T-helper 2 cell treated with Interferon-gamma antibody and Interleukin-4, amounts not matched to agents 5 μg/mL and 100 μg/mL, for 36 hours (primary cell): ENCODE measurements around the gene SUN2.

Experiments
- DNase-seq: peaks from one replicate; pipeline ENCODE4 v3.0.0; 2021; ENCODE audit warnings: low spot score
- H3K27ac Mint-ChIP-seq: one replicate; pipeline ENCODE4 v1.8.0; 2021; ENCODE audit warnings: mild to moderate bottlenecking, mixed read lengths
- H3K27me3 Mint-ChIP-seq: one replicate; pipeline ENCODE4 v1.8.0; 2021; ENCODE audit warnings: low read depth, mixed read lengths
- H3K36me3 Mint-ChIP-seq: one replicate; pipeline ENCODE4 v1.8.0; 2021; ENCODE audit warnings: low read depth, mixed read lengths
- H3K4me1 Mint-ChIP-seq: one replicate; pipeline ENCODE4 v1.8.0; 2021; ENCODE audit warnings: low read depth, mixed read lengths
- H3K4me3 Mint-ChIP-seq: one replicate; pipeline ENCODE4 v1.8.0; 2022; ENCODE audit warnings: mild to moderate bottlenecking, moderate library complexity, mixed read lengths
- H3K9me3 Mint-ChIP-seq: one replicate; pipeline ENCODE4 v1.8.0; 2021; ENCODE audit warnings: mixed read lengths

The SUN2 gene

DNA sequence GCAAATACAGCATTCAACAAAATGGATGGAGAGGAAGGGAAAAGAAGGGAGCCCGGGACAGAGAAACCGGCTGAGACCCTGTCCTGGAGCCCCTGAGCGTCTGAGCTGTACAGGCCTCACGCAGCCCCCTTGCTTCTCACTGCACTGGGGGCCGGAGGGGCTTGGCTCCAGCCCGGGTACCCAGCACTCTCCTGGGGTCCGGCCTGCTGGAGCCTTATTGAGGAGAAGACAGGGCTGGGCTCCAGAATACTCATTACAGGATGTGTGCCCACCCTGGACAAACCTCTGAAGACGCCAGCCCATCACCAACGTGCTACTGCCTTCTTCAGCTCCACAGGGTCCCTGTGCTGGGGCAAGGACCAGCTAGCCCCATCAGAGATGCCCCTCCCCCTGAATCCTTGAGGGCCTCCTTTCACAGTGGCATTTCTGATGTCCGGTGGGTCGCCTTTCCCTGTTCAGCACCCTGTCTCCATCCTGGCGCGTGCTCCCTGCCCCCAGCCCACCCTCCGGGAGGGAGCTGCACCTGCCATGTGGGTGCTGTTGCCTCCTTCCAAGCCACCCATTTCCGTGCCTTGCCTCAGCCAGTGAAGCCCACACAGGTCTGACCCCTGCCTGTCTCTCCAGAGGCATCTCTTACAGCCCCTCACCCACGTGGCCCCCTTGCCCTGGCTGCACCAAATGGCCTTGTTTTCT lies 14.6 kb upstream of the SUN2 start:
- DNase-seq, result no peak
- no peaks in the 10 kb centered on the region for H3K36me3 Mint-ChIP-seq
- peaks cover 5% of the 10 kb centered on the region for H3K4me1 Mint-ChIP-seq
- H3K27ac Mint-ChIP-seq, result no peak overlapping the region
- H3K27me3 Mint-ChIP-seq, result no peaks in the 10 kb centered on the region
- no peaks in the 10 kb centered on the region for H3K9me3 Mint-ChIP-seq
- no peak overlapping the region for H3K4me3 Mint-ChIP-seq

DNA sequence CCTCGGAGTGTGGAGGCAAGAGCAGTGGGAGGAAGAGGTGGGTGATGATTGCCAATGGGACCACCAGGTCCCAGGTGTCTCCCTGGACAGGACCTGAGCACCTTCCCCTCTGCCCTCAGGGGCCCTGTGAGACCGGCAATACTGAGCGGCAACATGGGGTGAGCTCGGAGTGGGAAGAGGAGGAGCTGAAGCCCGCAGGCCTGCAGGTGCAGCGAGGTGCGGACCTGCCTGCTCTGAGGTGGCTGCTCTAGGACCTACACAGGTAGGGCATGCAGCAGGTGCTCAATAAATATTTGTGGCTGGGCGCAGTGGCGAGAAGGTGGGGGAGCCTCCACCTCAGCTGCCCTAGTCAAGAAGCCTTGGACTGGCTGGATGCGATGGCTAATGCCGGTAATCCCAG lies 12.2 kb upstream of the SUN2 start:
- Mint-ChIP-seq H3K27ac (no peak overlapping the region), H3K27me3 (no peaks in the 10 kb centered on the region), H3K4me3 (no peak overlapping the region), H3K4me1 (peaks cover 5% of the 10 kb centered on the region), H3K9me3 (no peaks in the 10 kb centered on the region), H3K36me3 (no peaks in the 10 kb centered on the region)
- DNase-seq, result no peak

DNA sequence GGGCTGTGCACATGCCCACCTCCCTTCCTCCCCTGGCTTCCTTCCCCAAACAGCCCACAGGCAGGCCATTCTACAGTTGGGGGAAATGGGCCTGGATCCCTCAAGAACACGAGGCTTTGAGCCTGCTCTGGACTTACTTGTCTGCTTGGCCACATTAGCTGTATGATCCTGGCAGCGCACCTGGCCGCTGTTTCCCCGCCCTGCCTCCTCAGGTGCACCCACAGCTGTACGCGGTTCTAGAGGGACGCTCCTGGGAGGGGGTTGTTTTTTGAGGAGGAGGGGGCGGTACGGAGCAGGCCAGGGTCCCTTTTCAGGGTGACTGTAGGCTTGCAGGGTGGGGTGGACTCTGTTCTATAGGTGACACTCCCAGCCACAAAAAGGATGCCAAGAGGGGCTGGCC lies 11.5 kb upstream of the SUN2 start:
- peaks cover 5% of the 10 kb centered on the region for H3K4me1 Mint-ChIP-seq
- H3K9me3 Mint-ChIP-seq, result no peaks in the 10 kb centered on the region
- no peak overlapping the region for H3K4me3 Mint-ChIP-seq
- DNase-seq, result no peak
- H3K36me3 Mint-ChIP-seq, result no peaks in the 10 kb centered on the region
- H3K27ac Mint-ChIP-seq, result no peak overlapping the region
- H3K27me3 Mint-ChIP-seq, result no peaks in the 10 kb centered on the region

DNA sequence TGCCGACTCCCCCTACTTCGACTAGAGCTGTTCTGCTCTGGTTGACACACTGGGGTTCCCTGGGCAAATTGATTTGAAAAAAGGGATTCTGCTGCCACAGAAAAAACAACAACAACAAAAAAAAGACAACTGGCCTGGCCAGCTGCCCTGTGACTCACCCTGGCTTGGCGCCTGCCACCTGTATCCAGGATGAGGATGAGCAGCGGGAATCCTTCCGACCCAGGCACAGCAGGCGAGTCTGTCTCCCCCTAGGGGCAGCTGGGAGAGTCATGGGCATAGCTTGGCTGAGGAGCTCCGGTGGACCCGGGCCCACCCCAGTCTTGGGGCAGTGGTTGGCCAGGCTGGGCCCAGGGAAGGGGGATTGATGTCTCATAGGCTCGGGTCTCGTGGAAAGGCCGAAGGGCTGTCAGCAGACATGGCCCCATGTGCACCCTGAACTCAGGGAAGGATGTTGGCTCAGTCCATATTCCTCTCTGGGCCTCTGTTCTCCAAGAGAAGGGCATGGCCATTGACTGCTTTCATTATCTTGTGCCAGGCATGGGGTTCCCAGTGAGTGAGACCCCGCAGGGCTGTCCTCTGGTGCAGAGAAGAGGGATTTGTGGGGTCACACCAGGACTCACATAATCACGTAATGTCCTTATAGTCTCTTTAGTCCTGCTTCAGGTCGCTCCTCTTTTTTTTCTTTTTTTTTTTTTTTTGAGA lies 10.4 kb upstream of the SUN2 start:
- Mint-ChIP-seq H3K4me1 (peaks cover 5% of the 10 kb centered on the region), H3K36me3 (no peaks in the 10 kb centered on the region), H3K27ac (no peak overlapping the region), H3K27me3 (no peaks in the 10 kb centered on the region), H3K9me3 (no peaks in the 10 kb centered on the region), H3K4me3 (no peak overlapping the region)
- DNase-seq, result no peak

DNA sequence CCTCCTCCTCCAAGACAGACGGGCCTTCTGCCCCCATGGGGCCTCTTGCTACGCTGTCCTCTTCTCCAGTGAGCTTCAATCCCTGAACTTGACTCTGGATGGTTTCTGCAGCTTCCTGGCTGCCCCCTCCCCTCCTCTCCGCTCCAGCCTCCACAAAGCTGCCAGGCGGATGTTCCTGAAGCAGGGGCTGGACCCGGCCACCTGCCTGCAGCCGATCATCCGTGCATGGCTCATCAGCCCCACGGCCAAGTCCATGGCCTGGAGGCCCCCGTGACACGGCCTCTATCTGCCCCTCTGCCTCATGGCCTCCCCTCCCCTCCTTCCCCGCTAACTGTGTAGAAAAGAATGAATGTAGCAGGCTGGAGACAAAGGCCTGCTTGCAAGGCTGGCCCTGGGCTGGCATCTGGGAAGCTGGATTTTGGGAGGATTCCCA lies 6.8 kb upstream of the SUN2 start:
- Mint-ChIP-seq H3K27ac (no peak overlapping the region), H3K27me3 (no peaks in the 10 kb centered on the region), H3K4me3 (no peak overlapping the region), H3K9me3 (no peaks in the 10 kb centered on the region), H3K36me3 (peaks cover 4% of the 10 kb centered on the region), H3K4me1 (peaks cover 19% of the 10 kb centered on the region)
- no peak for DNase-seq

DNA sequence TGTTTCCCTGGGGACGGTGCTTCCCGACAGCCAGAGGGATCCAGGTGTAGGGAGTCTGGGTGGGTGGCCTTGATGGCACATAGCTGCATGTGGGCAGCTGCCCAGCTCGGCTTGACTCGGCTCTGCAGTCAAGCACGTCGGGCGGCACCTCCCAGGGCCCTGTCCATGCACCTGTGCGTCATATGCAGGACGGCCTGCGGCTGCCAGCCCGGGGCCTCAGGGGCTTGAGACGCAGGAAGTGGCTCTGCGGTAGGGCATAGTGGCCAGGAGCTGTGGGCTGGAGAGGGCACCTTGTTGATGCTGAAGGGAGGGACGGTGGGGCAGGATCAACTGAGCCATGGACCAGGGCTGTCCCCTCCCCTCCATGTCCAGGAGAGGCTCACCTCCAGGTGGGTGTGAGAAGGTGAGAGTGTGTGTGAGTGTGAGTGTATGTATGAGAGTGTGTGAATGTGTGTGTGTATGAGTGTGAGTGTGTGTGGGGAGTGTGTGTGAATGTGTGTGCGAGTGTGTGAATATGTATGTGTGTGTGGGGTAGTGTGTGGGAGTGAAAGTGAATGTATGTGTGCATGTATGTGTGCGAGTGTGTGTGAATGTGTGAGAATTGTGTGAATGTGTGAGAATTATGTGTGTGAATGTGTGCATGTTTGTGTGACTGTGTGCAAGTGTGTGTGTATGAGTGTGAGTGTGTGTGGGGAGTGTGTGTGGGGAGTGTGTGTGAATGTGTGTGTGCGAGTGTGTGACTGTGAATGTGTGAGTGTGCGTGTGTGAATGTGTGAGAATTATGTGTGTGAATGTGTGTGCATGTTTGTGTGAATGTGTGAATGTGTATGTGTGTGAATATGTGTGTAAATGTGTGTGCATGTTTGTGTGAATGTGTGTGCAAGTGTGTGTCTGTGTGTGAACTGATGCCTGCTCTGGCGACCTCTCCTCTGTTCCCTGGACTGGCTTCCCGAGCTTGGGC lies 5.7 kb upstream of the SUN2 start:
- Mint-ChIP-seq H3K27ac (no peak overlapping the region), H3K4me3 (no peak overlapping the region), H3K9me3 (no peaks in the 10 kb centered on the region), H3K36me3 (peaks cover 9% of the 10 kb centered on the region), H3K4me1 (peaks cover 26% of the 10 kb centered on the region), H3K27me3 (no peaks in the 10 kb centered on the region)
- DNase-seq, result no peak

DNA sequence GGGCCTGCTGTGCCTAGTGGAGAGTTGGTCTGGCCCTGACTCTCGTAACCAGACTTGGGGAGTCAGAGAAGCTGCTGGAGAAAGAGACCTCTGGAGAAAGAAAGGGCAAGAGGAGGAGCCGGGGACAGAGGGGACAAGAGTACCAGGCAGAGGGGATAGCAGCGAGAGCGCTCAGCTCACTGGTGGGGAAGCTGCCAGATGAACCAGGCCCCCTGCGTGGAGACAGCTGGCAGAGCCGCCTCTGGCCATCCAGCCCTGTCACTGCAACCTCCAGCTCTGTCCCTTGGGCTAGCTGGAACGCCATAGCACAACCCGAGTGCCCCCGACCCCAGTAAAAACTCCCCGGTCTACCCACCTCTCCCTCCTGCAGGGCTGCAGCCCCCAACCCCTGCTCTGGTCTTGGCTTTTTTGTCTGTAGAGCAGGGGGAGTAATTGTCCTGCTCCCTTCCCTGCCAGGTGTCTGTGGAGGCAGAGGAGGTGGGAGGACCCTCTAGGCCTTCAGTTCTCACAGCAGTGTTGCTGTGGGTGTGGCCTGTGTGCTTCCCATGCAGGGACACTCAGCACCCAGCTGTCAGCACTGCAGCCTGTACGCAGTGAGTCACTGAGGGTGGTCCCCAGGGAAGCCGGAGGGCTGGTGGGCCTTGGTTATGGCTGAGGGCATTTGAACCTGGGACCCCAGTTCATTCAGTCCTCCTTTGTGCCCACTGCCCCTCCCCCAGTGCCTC lies 4.8 kb upstream of the SUN2 start:
- Mint-ChIP-seq H3K4me3 (no peak overlapping the region), H3K27ac (no peak overlapping the region), H3K27me3 (no peaks in the 10 kb centered on the region)

DNA sequence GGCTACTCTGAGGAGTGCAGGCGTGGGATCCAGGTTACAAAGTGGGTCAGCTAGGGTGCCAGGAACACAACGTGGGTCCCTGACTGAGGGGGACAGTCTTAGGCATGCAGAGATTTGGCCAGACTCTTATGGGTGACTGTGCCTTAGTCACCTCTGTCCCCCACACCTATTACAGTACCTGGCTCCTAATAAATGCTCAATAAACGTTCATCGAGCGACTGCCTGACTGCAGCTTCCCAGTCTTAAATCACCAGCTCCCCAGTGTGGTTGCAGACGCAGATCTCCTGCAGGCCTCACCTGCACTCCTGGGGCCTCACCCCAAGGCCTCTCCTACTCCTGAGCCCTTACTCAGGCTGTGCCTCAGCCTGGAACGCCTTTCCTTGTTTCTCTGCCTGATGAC lies 3.2 kb upstream of the SUN2 start:
- Mint-ChIP-seq H3K27me3 (no peaks in the 10 kb centered on the region), H3K9me3 (no peaks in the 10 kb centered on the region), H3K4me1 (peaks cover 24% of the 10 kb centered on the region), H3K4me3 (peak overlapping the region; percentile 96), H3K36me3 (peaks cover 22% of the 10 kb centered on the region), H3K27ac (peak overlapping the region; percentile 82)
- no peak for DNase-seq

More for the DNA sequence above, 4.8 kb upstream of the SUN2 start:
- peaks cover 26% of the 10 kb centered on the region for H3K4me1 Mint-ChIP-seq
- H3K9me3 Mint-ChIP-seq, result no peaks in the 10 kb centered on the region
- no peak for DNase-seq
- peaks cover 11% of the 10 kb centered on the region for H3K36me3 Mint-ChIP-seq

DNA sequence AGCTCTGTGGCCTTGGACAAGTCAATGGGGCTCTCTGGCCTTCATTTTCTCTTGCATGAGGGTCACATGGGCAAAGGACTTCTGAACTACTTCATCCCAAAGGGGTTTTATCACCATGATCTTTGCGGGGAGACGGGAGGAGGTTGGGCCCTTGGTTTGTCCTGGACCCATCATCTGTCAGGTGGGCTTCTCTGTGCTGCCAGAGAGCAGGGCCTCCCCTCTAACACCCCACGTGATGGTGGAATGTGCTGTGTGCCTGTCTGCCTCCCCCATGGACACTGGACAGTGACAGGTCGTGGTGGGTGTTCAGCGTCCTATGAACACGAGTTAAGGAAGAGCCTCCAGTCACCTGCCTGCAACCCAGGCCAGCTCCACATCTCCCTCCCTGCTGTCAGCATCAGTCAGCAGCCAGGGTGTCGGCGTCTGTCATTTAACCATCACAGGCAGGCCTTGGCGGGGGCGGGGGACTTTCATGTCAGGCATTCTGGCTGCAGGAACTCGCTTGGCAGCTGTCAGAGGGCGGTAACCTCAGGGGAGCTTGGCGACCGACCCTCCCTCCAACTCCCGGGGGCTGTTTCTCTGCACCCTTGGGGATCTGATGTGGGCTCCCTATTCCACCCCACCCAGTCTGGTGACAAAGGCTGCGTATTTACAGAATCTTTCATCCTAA lies 2.6 kb upstream of the SUN2 start:
- H3K27me3 Mint-ChIP-seq, result no peaks in the 10 kb centered on the region
- peaks cover 28% of the 10 kb centered on the region for H3K36me3 Mint-ChIP-seq
- peak overlapping the region; percentile 82 for H3K27ac Mint-ChIP-seq
- peaks cover 29% of the 10 kb centered on the region for H3K4me1 Mint-ChIP-seq
- peak overlapping the region; percentile 96 for H3K4me3 Mint-ChIP-seq
- peak; percentile 78 for DNase-seq
- H3K9me3 Mint-ChIP-seq, result no peaks in the 10 kb centered on the region

DNA sequence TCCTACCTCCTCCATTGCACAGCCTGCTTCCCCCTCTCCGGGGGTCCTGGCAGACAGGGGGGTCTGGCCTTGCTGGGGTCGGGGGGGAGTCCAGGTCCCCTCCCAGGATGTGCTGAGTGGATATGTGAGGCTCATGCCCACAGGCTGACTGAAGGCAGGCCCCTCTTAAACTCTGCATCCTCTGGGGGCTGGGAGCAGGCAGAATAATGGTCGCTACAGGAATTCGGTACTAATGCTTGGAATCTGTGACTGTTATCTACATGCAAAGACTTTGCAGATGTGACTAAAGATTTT lies 1.6 kb upstream of the SUN2 start:
- H3K27me3 Mint-ChIP-seq, result no peaks in the 10 kb centered on the region
- peaks cover 32% of the 10 kb centered on the region for H3K4me1 Mint-ChIP-seq
- H3K36me3 Mint-ChIP-seq, result peaks cover 35% of the 10 kb centered on the region
- H3K9me3 Mint-ChIP-seq, result no peaks in the 10 kb centered on the region
- DNase-seq, result no peak
- peak overlapping the region; percentile 90 for H3K27ac Mint-ChIP-seq
- H3K4me3 Mint-ChIP-seq, result peak overlapping the region; percentile 96

DNA sequence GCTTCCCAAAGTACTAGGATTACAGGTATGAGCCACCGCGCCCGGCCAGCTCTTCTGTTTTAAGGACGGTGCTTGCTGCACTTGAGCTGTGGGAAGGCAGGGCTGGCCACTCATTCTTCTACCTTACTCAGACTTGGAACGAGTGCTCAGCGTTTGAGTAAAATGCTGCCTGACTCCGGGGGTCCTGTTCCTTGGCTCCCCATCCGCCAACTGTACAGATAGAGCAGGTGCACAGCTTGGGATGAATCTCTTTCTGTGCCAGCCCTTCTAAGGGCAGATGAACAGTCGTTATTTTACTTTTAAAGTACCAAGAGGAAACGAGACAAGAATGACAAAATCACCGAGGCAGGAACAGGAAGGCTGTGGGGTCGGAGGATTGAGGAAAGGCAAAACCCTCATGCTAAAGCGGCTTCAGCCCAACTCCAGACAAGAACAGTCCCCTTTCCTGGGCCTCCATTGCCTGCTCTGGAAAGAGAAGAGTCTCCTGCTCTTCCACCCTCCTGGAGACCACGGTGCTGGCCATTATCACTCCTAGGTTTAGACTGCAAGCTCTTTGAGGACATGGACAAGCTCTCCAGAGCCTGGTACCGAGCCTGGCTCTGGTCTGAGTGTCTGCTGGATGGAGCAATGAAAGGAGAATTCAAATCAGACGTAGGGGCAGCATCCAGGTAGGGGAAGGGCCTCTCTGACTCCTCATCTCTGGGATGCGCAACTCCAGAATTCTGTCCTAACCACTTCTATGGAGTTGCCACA lies 1.1 kb upstream of the SUN2 start:
- Mint-ChIP-seq H3K4me3 (peak overlapping the region; percentile 96), H3K27me3 (no peaks in the 10 kb centered on the region), H3K9me3 (no peaks in the 10 kb centered on the region), H3K4me1 (peaks cover 35% of the 10 kb centered on the region), H3K36me3 (peaks cover 40% of the 10 kb centered on the region), H3K27ac (peak overlapping the region; percentile 90)
- DNase-seq, result peak; percentile 33

DNA sequence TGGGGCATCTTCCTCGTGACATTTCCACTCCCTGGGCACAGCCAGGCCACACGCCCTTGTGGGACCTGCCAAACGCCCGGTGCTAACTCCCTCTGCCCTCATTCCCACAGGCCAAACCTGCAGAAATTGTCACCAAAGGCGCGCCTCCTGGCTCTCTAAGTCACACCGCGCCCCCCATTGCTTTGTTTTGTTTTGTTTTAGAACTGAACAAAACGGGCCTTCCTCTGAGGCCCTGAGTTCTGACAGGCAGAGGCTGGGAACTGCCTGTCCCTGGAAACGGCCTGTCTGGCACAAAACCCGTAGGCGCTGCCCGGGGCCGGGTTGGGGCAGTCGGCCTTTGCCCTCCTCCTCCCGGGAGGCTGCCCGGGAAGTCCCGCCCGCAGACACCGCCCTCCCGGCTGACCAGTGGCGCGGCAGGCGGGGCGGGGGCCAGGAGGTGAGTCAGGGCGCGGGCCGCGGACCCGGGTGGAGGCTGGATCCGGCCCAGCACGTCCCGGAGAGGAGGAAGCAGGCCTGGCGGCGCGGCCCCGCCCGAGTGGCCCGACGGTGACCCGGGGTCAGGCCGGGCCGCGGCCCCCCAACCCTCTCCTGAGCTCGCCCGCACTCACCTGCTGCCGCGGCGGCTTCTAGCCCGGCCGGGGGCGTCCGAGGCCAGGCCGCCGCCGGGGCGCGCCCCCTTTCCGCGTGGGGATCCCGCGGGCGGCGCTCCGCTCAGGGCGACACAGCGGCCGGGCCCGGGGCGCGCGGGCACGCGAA lies 465 bp downstream of the SUN2 start:
- peaks cover 53% of the 10 kb centered on the region for H3K36me3 Mint-ChIP-seq
- peak; percentile 79 for DNase-seq
- no peaks in the 10 kb centered on the region for H3K9me3 Mint-ChIP-seq
- peaks cover 46% of the 10 kb centered on the region for H3K4me1 Mint-ChIP-seq
- peak overlapping the region; percentile 96 for H3K4me3 Mint-ChIP-seq
- no peaks in the 10 kb centered on the region for H3K27me3 Mint-ChIP-seq
- peak overlapping the region; percentile 89 for H3K27ac Mint-ChIP-seq
